ENCODE measurements around the gene GGA2.

GRCh38 chr16:23499801-23500200 is 10.5 kb downstream of the GGA2 start:
- TF ChIP-seq CTCF (conservative IDR thresholded peaks at IDR 0.05; ENCODE audit: low read depth, low read length), result no peak
- no peak for TF ChIP-seq EZH2phosphoT487 (IDR thresholded peaks at IDR 0.05; ENCODE audit: borderline replicate concordance, low read length)
- TF ChIP-seq EZH2 (IDR thresholded peaks at IDR 0.05; ENCODE audit: low read length, unreplicated experiment), result no peak
